ENCODE data around the gene DUSP19. TPM values are rescaled to one million over a fixed set of nuclear protein-coding genes. Genes with fewer than 3 reads are reported as not detected.

Gene DUSP19
- total and polyA plus RNA-seq, 2 donors from 2014 or later, result 1.8 to 4.4 TPM

DNA sequence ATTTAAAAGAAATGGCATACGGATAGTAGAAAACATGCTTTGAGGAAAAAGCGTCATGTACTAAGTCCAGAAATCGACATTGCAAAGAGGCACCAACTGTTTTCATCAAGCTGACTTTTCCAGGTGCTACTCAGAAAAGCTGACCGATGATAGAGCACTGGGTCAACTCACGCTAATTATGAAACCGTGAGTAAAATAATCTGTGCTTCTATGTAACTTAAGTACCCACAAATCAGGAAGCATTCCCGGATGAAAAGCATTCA, 45.3 kb downstream of the DUSP19 start:
- DNase-seq (no peak), FAIRE-seq (no peak)
- TF ChIP-seq CTCF (IDR thresholded peaks at IDR 0.05; ENCODE audit: borderline replicate concordance, extremely low read depth, insufficient read depth), result no peak
- intact Hi-C loops (cut with DNase I), result no loop called here
- H3K36me3 ChIP-seq (ENCODE audit: control insufficient read depth in 2 of 3, insufficient read depth in 3 of 3, low read length in 3 of 3), result no peaks in the 10 kb centered on the region
- H3K27ac ChIP-seq (ENCODE audit: low read depth in 2 of 2, low read length in 2 of 2), result peak overlapping the region; percentile 71 to 78
- peak overlapping the region; percentile 86 to 99 (median 94) for H3K4me3 ChIP-seq (ENCODE audit: low read length in 3 of 3)
- no peaks in the 10 kb centered on the region for H3K27me3 ChIP-seq (ENCODE audit: control insufficient read depth, insufficient read depth, low read length)
- peak overlapping the region; percentile 61 to 99 (median 88) for H3K9ac ChIP-seq (ENCODE audit: low read length in 3 of 3)
- no peaks in the 10 kb centered on the region for H3K9me3 ChIP-seq (ENCODE audit: control insufficient read depth in 2 of 3, insufficient read depth in 1 of 3, low read length in 3 of 3)
- peaks cover 0 to 5% (median 0%) of the 10 kb centered on the region in 3 donors for H3K4me1 ChIP-seq (ENCODE audit: control insufficient read depth in 2 of 3, insufficient read depth in 2 of 3, low read depth in 1 of 3, low read length in 3 of 3)

DNA sequence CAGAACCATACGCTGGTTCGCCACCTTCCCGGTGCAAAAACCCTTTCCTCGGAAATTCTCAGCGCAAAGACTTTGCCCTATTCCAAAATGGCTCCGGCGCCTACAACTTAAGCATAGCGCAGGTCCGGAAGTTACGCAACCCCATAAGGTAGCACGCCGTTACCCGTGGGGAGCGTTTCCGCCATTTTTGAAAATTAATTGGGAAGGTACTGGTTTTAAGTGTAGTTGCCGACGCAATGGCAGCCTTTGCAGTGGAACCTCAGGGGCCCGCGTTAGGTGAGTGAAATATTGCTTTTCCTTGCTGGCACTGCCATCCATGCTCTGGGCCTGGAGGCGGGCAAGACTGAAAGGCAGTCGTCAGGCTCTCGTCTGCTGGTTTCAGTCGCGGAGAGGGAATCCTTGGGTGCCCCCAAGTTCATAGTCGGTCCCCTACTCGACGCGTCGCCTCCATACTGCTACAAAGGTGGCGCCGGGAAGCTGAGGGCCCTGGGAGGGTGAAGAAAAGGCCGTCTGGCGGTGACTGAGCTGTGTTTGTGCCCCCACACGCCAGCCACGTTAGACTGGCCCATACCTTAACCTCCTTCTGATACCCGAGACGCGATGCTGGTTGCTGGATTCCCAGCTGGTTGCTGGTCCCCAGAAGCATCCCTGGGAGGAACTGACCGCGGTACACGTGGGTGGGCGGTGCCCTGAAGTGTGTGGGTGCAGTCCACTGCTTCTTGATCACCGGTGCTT, 45.8 kb downstream of the DUSP19 start, which contains the start of gene NUP35:
NUP35 (plus strand) TSS at position 222 of the 735 bp plus-strand sequence; CDS start at position 237, 15 bp downstream.
- Histone ChIP-seq H3K4me3 (ENCODE audit: low read length in 3 of 3) (peak within 1 kb of the TSS; percentile 86 to 99 (median 94)), H3K27ac (ENCODE audit: low read depth in 2 of 2, low read length in 2 of 2) (peak within 1 kb of the TSS; percentile 71 to 78), H3K4me1 (ENCODE audit: control insufficient read depth in 2 of 3, insufficient read depth in 2 of 3, low read depth in 1 of 3, low read length in 3 of 3) (peaks cover 0 to 5% (median 0%) of the 10 kb centered on the region in 3 donors), H3K36me3 (ENCODE audit: control insufficient read depth in 2 of 3, insufficient read depth in 3 of 3, low read length in 3 of 3) (no peaks in the 10 kb centered on the region), H3K27me3 (ENCODE audit: control insufficient read depth, insufficient read depth, low read length) (no peaks in the 10 kb centered on the region), H3K9ac (ENCODE audit: low read length in 3 of 3) (peak within 1 kb of the TSS; percentile 68 to 99 (median 88)), H3K9me3 (ENCODE audit: control insufficient read depth in 2 of 3, insufficient read depth in 1 of 3, low read length in 3 of 3) (no peaks in the 10 kb centered on the region)
- no peak for TF ChIP-seq CTCF (IDR thresholded peaks at IDR 0.05; ENCODE audit: borderline replicate concordance, extremely low read depth, insufficient read depth)
- intact Hi-C loops (cut with DNase I), result no loop called here
- FAIRE-seq (peak; percentile 89), DNase-seq (peak; percentile 86 to 97 (median 93))

- TF ChIP-seq CTCF (IDR thresholded peaks at IDR 0.05; ENCODE audit: borderline replicate concordance, extremely low read depth, insufficient read depth), result no peak
- intact Hi-C loops (cut with DNase I), result no loop called here
- H3K9me3 ChIP-seq (ENCODE audit: control insufficient read depth in 2 of 3, insufficient read depth in 1 of 3, low read length in 3 of 3), result no peaks in the 10 kb centered on the region
- H3K9ac ChIP-seq (ENCODE audit: low read length in 3 of 3), result peak overlapping the region in 2 of 3 donors; percentile 88 to 99
- FAIRE-seq (no peak), DNase-seq (no peak)
- peak overlapping the region; percentile 86 to 99 (median 94) for H3K4me3 ChIP-seq (ENCODE audit: low read length in 3 of 3)
- peak overlapping the region in 1 of 2 donors; percentile 68 for H3K27ac ChIP-seq (ENCODE audit: low read depth in 2 of 2, low read length in 2 of 2)
- H3K36me3 ChIP-seq (ENCODE audit: control insufficient read depth in 2 of 3, insufficient read depth in 3 of 3, low read length in 3 of 3), result no peaks in the 10 kb centered on the region
- H3K27me3 ChIP-seq (ENCODE audit: control insufficient read depth, insufficient read depth, low read length), result no peaks in the 10 kb centered on the region
- H3K4me1 ChIP-seq (ENCODE audit: control insufficient read depth in 2 of 3, insufficient read depth in 2 of 3, low read depth in 1 of 3, low read length in 3 of 3), result peaks cover 0 to 5% (median 0%) of the 10 kb centered on the region in 3 donors
Observed at GRCh38 chr2:183124957-183125255, 46.4 kb downstream of the DUSP19 start.

Measured in kidney (tissue), 14 donors.